ENCODE results near the gene ALX3.

GRCh38 chr1:110118636-110119396 is 48.3 kb upstream of the ALX3 start:
- TF ChIP-seq CTCF (IDR thresholded peaks at IDR 0.05) (no peak), EP300 (IDR thresholded peaks at IDR 0.05) (no peak)
